Measurements from ENCODE around the gene DHH.

DHH gene

GRCh38 chr12:49105504-49106084 is 11.0 kb upstream of the DHH start:
- DNase-seq (ENCODE audit: low spot score): no peak
- Histone ChIP-seq H3K27ac (peak overlapping the region in 1 of 2 donors; percentile 49), H3K4me3 (no peak overlapping the region)
- no peak for TF ChIP-seq CTCF (IDR thresholded peaks at IDR 0.05)

DNA sequence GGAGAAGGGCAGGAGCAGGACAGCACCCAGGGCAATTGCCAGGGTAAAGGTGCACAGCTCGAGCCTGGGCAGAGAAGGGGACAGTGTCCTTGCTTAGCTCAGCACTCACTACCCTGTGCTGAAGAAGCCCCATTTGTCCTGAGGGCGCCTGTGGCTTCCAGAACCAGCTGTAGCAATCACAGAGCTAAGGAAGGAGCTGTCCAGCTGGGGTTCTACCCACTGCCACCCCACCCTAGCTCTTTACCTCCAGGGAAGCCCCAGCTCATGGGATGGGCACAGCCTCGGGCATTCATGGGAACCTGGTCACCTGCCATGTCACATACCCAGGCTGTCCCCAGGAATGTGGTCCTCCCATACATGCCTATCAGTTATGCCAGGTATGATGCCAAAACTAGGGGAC is 10.2 kb upstream of the DHH start:
- Histone ChIP-seq H3K27ac (no peak overlapping the region), H3K4me3 (no peak overlapping the region)
- TF ChIP-seq CTCF (IDR thresholded peaks at IDR 0.05): no peak
- DNase-seq (ENCODE audit: low spot score): no peak

GRCh38 chr12:49100380-49100779 is 5.8 kb upstream of the DHH start:
- TF ChIP-seq CTCF (IDR thresholded peaks at IDR 0.05): no peak
- no peak for DNase-seq (ENCODE audit: low spot score)
- Histone ChIP-seq H3K4me3 (no peak overlapping the region), H3K27ac (no peak overlapping the region)

DNA sequence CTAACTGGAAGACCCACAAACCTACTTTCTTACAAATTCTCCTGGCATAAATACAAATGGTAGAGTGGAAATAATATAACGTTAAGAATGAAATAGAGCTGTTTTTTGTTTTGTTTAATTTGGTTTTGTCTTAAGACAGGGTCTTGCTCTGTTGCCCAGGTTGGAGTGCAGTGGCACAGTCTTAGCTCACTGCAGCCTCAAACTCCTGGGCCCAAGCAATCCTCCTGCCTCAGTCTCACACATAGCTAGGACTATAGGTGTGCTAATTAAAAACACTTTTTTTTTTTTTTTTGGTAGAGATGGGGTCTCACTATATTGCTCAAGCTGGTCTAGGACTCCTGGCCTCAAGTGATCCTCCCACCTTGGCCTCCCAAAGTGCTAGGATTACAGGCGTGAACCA is 4.1 kb upstream of the DHH start:
- DNase-seq (ENCODE audit: low spot score): no peak
- no peak for TF ChIP-seq CTCF (IDR thresholded peaks at IDR 0.05)
- Histone ChIP-seq H3K27ac (no peak overlapping the region), H3K4me3 (no peak overlapping the region)

DNA sequence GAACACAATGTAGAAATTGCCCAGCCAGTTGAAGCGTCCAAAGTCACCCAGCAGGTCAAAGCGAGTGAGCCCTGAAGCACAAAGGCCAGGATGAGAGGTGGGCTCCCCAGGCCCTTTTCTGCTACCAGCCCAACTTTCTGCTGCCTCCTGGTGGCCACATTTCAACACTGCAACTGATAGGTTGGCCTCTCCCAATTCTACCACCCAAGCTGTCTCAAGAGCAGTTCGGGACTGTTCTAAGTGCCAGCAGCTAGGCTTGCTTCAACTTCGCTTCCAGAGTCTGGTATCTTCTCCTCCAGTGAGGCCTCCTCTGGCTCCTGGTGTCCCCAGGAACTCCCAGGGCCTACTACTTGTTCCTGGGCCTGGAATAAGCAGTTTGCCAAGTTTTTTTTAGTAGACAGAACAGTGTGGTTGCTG is 3.4 kb upstream of the DHH start:
- Histone ChIP-seq H3K27ac (no peak overlapping the region), H3K4me3 (no peak overlapping the region)
- TF ChIP-seq CTCF (IDR thresholded peaks at IDR 0.05): peak; percentile 69
- no peak for DNase-seq (ENCODE audit: low spot score)

- Histone ChIP-seq H3K4me3 (no peak overlapping the region), H3K27ac (no peak overlapping the region)
- TF ChIP-seq CTCF (IDR thresholded peaks at IDR 0.05): no peak
- no peak for DNase-seq (ENCODE audit: low spot score)
Measured at GRCh38 chr12:49097381-49097780, 2.8 kb upstream of the DHH start.

DNA sequence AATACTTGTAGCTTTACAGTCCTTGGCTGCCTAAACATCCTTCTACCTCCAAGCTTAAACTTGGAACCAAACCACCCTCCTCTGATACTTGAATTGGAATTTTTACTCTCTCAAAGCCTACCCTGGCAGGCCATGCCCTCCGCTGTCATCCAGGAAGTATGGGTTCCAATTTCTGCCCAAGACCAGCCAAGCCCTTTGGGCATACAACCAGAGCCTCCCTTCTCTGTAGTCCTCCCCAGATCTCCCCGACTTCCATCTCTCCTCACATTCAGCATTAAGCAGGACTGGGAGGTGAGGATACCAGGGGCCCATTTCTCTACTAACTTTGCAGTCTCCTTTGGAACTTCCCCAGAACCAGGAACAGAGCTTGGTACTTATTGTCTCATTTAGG is 369 bp upstream of the DHH start:
- peak overlapping the region; percentile 66 for H3K4me3 ChIP-seq
- TF ChIP-seq CTCF (IDR thresholded peaks at IDR 0.05): no peak
- H3K27ac ChIP-seq: no peak overlapping the region
- no peak for DNase-seq (ENCODE audit: low spot score)

Measured in coronary artery (tissue), 2 donors.